Stimulated activated CD8-positive, alpha-beta memory T cell treated with anti-CD3 and anti-CD28 coated beads, Interleukin-15, amount 100 ng/mL, for 4 hours (primary cell): ENCODE results near the gene DSCAML1.

Experiments
- DNase-seq, 2 donors: peaks; one replicate each; pipeline ENCODE4 v3.0.0-alpha.2; 2020; ENCODE audit warnings: low read depth in 2 of 2

Gene DSCAML1

GRCh38 chr11:117723277-117724024 is 73.6 kb downstream of the DSCAML1 start:
- no peak for DNase-seq

- DNase-seq = no peak
Observed at GRCh38 chr11:117722082-117722481, 74.9 kb downstream of the DSCAML1 start.

GRCh38 chr11:117720061-117720511 is 76.9 kb downstream of the DSCAML1 start:
- DNase-seq = no peak

- no peak for DNase-seq
Observed at GRCh38 chr11:117719480-117719879, 77.5 kb downstream of the DSCAML1 start.

DNA sequence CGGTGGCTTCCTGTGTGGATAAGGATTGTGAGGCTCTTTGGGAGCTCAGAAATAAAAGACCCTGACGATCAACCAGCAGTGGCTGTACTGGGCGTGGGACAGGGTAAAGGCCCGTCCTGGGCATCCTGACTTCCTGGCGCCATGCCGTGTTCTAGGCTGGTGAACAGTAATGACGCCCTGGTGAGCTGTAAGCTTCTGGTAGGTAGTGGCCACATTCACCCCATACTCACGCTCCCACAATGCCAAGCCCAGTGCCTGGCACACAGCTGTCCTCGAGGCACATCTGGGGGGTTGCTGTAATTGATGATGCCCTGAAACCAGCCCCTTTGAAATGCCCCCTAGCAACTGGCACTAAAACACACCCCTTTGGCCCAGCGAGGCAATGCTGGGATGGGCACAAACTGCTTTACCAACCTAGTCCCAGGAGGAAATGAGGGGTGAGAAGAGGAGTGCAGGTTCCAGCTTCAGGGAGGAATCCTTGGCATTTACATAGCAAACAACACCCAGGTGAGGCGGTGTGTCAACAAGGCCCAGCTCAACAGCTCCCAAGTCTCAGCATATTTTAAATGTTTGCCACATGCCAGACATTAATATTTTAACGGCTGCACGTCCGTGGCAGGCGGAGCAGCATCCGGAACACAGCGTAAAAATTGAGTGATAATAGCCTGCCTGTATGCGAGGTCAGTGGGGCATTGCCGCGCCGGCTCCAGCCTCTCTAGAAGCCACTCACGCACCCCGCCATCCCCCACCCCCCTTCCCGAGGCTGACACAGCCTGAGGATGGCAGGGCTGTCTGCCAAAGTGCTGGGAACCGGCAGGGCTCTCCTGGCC is 79.3 kb downstream of the DSCAML1 start:
- DNase-seq = no peak

DNA sequence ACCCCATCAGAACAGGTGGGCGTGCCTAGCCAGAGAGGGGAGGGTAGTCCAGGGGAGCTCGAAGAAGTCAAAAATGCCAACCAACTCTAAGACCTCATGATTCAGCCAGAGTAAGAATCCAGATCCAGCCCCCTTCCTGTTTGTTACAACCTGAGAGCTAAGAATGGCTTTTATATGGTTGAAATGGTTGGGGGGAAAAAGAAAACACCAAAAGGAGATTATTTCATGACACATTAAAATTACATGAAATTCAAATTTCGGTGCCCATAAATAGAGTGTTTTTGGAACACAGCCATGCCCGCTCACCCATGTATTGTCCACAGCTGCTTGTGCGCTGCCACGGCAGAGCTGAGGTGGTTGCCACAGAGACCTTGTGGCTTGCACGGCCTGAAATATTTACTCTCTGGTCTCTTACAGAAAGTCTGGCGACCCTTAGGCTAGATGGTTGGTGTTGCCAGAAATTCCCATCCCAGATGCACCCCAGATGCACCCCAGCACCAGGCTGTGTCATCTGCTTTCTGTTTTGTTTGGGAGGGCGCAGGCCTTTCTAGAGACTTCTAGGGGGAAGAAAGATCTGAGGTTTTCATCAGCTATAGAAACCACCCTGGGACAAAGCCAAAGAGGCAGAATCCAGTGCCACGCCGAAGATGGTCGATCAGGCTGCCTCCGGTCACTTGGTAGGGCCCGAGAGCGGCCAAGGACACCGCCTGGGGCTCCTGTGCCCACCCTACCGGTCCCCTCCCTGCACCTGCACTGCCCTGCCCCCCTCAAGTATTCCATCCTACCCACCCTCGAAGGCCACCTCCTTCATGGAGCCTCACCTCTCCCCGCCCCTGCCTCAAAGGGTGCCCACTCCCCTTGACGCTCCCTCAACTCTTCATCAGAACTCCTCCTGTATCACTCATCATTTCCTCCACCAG is 80.2 kb downstream of the DSCAML1 start:
- DNase-seq = no peak

DNA sequence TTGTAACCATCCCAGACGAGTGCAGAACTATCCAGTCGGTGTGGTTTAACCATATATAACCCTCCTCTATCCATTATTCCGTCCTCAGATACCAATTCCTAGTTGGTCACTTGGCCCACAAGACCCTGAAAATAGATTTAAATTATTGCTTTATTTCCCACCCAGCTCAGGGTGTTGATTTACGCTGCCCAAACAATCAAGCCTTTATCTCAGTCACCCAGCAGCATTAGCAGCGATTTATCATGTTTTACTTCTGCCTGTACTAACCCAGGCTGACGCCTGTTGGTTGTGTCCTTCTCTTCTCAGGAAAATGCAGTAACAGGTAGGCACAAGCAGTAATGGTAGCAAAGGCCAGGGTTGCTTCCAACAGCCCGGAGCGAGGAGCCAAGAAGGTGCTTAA is 81.2 kb downstream of the DSCAML1 start:
- DNase-seq = no peak

DNA sequence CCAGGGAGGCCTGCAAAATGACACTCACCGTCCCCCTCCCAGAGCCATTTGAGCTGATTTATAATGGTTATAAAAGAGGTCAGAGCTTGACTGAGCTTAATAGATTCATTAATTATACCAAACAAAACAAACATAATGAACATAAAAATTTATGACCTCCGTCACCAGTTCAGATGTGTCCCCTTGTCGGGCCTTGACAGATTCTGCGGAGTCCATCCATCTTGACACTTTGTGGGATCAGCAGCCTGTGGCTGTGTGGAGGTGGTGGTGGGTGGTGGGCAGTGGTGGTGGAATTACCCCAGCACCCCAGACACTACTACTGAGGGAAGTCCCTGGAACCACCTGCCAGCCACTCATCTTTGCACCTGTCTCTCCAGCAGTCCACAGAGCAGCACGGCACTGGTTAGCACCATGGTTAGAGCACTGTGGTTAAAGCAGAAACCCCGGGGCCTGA is 83.5 kb downstream of the DSCAML1 start:
- no peak for DNase-seq

- no peak for DNase-seq
Observed at GRCh38 chr11:117712530-117712929, 84.5 kb downstream of the DSCAML1 start.

- no peak for DNase-seq
Observed at GRCh38 chr11:117711331-117711730, 85.7 kb downstream of the DSCAML1 start.

GRCh38 chr11:117710211-117710610 is 86.8 kb downstream of the DSCAML1 start:
- no peak for DNase-seq

DNA sequence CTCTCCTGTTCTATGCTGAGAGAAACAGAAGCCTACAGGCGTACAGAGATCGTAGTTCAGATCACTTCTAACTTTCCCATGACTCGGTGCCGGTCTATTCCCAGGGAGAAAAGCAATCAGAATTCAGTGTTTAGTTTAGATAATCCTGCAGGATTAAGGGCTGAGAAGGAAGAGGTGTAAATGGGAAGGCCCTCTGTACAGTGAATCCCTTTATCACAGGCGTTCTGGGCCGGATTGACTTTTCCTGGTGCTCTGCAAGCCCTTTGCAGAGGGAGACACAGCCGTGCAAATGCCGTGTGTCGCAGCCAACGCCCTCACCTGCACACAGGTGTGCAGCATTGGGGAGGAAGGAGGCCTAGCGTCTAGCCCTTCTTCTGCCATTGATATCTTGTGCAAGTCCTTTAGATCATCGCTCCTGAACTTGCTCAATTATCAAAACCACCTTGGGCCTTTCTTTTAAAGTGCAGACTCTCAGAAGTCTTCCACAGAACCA is 90.6 kb downstream of the DSCAML1 start:
- DNase-seq = no peak

DNA sequence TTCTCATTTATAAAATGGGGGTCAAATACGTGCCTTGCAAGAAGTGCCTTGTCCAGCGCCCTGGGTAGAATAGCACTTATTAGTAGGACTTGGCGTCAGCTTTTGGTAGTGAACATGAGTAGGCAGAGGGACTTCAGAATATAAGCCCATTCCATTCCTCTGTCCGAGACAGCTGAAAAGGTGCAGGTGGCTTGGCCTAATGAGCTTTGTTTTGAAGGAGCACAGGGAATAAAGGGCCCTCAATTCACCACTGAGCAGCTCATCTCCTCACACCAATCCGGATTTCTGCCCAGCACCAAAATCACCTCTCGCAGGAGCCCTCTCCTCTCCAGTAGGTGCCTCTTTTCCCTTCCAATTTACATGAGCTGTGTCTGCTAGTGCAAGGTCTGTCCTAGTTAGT is 91.2 kb downstream of the DSCAML1 start:
- no peak for DNase-seq

DNA sequence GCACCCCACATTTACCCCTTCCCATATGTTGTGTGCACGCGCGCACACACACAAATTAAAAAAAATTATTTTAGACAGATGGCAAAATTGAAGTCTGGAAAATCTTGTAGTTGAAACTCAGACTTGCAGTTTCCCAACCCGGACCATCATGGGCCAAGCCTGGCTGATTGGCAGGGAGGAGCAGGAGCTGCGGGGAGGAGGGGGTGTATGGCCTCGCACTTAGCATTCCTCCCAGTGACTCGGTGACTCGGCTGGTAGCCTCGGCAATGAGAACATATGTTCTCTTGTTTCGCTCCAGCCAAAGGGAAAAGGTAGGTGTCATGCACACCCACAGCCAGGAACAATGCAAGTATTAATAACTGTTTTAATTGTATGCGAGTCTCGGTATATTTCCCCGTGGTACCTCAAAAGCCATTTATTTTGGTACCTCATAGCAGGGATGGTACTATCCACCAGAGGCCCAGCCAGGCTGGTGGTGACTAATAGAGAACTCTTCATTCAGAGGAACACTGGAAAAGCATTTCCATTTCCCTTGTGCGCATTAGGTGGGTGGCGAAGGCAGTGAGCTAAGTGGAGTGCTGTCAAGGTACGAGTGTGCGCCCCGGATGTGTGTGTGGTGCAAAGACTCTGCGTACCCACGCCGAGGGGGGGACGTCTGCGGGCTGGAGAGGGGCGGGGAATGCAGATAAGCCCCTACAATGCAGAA is 92.5 kb downstream of the DSCAML1 start:
- no peak for DNase-seq

DNA sequence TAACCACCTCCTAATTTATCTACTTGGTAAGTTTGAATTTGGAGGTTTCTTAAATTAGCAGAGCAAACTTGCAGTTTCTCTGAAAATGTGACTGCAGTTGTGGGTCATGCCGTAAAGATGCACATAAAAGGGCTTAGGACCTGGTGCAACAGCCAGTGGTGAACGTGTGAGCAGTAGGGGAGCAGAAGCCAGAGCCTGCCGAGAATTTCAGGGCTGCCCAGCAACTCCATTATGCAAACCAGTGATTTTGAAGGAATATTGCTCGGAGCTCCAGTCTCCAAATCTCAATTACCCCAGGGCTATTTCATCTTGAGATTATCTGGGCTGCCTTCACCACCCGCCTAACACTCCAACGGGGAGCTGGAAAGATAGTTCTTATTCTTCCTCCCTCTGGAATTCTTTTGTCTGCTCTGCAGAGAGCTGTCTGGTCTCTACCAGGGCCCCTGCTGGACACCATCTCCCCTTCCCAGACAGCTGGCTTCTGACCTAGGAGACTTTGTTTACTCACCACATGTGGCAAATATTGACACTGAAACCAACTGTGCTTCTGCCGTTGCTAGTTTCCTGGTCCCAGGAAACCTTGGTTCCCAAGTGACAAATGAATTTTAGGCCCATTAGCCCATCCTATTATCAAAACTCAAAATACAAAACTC is 93.9 kb downstream of the DSCAML1 start:
- DNase-seq = no peak

- no peak for DNase-seq
Observed at GRCh38 chr11:117701781-117702180, 95.2 kb downstream of the DSCAML1 start.

DNA sequence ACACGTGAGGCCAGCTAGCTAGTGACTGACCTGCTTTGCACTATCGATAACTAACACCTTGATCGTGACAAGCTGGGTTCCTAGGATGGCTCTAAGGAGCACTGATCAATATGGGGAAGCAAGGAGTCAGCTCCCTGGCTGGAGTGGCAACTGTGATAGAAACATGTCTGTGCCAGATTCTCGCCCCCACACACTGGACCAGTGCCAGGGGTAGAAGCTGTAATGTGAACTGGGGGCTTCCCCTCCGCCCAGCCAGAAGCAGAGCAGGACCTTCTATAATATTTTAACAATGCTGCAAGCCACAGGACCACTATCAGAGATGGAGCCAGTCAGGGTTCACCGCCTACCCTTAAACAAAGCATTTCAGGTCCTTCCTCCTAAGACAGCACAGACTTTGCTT is 96.5 kb downstream of the DSCAML1 start:
- no peak for DNase-seq

DNA sequence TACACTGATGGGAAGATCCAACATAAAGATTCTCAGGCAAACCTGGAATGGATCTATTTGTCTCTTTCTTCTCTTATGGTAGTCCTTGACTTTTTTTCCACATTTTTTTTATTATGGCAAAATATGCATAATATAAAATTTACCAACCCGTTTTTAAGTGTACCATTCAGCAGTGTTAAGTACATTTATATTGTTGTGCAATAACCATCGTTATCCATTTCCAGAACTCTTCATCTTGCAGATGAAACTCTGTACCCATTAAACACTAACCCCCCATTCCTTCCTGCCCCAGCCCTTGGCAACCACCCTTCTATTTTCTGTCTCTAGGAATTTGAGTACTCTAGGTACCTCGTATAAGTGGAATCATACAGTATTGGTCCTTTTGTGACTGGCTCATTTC is 99.7 kb downstream of the DSCAML1 start:
- DNase-seq = no peak

DNA sequence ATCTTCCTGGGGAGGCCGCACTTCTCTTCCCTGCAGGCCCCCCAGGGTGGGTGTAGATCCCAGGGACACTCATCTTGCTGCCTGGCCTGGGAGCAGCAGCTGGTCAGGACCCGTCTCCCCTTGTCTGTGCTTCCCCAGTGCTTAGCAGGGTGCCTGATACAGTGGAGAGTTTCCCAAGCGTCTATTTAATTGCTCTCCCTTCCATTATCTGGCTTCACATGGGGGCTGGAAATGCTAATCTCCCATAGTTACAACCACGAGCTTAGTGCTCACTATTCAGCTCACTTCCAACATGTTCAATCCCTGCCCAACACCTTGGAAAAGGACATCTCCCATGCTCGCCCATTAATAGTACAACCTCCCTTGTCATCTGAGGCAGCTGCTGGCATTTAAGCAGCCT is 100.5 kb downstream of the DSCAML1 start:
- DNase-seq = no peak

DNA sequence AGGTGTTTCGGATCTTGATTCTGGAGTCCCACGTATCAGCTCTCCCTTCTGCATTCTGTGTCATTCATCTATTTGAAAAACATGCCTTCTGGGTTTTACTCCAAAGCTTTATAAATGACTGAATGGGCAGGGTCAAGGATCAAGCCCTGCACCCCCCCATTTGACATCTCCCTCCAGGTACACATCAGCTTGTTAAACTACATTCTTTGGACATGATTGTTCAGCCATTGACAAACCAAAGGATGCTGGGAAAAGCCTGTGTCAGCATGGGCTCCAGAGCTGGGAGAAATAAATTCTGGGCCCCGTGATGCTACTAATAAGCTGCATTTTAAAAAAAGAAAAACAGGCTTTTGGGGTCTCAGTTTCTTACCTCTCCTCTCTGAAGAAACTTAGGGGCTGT is 103.7 kb downstream of the DSCAML1 start:
- DNase-seq = no peak

DNA sequence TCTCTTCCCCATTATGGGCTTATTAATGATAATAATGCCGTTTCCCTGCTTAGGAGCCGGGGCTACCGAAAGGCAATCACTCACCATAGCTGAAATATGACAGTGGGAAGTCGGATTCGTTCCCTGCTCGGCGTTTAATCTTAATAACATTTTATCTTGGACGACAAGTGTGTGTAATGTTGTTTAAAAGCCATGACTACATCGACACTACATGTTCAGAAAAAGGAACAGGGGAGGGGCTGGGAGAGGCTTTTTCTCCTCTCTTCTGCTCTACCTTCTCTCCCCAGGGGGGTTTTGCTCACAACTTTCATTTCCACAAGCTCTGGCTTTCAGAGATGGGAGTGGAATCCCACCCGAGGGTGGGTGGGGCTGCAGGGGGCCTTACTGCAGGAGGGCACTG is 105.5 kb downstream of the DSCAML1 start:
- DNase-seq = no peak
